Hepatocyte (in vitro differentiated cells): ENCODE measurements around the gene SP140L. TPM values are rescaled to one million over a fixed set of nuclear protein-coding genes. Genes with fewer than 3 reads are reported as not detected.

Experiments used
- DNase-seq: peaks from one replicate; pipeline ENCODE4 v3.0.0-alpha.2; 2016; ENCODE audit warnings: low spot score
- H2AFZ ChIP-seq: fragments of 200-600 bp; sonication (generic); 2 replicates; pipeline ENCODE4 v1.6.0; 2016; ENCODE audit warnings: antibody characterized with exemption, mild to moderate bottlenecking
- H3K27ac ChIP-seq: fragments of 200-600 bp; sonication (generic); 2 replicates; pipeline ENCODE4 v1.5.1; 2016; ENCODE audit warnings: mild to moderate bottlenecking
- H3K27me3 ChIP-seq: fragments of 200-600 bp; sonication (generic); 2 replicates; pipeline ENCODE4 v1.6.1; 2016
- H3K36me3 ChIP-seq: fragments of 200-600 bp; sonication (generic); replicated peaks from 2 replicates; pipeline ENCODE4 v1.5.1; 2016; ENCODE audit warnings: low read depth; ENCODE audit not compliant: insufficient read depth
- H3K4me1 ChIP-seq: fragments of 200-600 bp; sonication (generic); 2 replicates; pipeline ENCODE4 v1.5.1; 2016; ENCODE audit warnings: mild to moderate bottlenecking, moderate library complexity; ENCODE audit not compliant: insufficient read depth
- H3K4me2 ChIP-seq: fragments of 200-600 bp; sonication (generic); 2 replicates; pipeline ENCODE4 v1.6.0; 2016
- H3K4me3 ChIP-seq: fragments of 200-600 bp; sonication (generic); 2 replicates; pipeline ENCODE4 v1.5.1; 2016; ENCODE audit warnings: mild to moderate bottlenecking
- H3K79me2 ChIP-seq: fragments of 200-600 bp; sonication (generic); 2 replicates; pipeline ENCODE4 v1.6.0; 2017; ENCODE audit warnings: mild to moderate bottlenecking
- H3K9me2 ChIP-seq: fragments of 200-600 bp; sonication (generic); replicated peaks from 2 replicates; pipeline ENCODE4 v1.6.0; 2017; ENCODE audit warnings: mild to moderate bottlenecking; ENCODE audit not compliant: insufficient read depth
- H3K9me3 ChIP-seq: fragments of 200-600 bp; sonication (generic); 2 replicates; pipeline ENCODE4 v1.5.1; 2016; ENCODE audit warnings: low read depth, mild to moderate bottlenecking
- H4K20me1 ChIP-seq: fragments of 200-600 bp; sonication (generic); 2 replicates; pipeline ENCODE4 v1.6.0; 2016; ENCODE audit warnings: mild to moderate bottlenecking; ENCODE audit not compliant: insufficient read depth, poor library complexity, severe bottlenecking
- CTCF ChIP-seq: fragments of 200-600 bp; sonication (generic); IDR thresholded peaks from 2 replicates; pipeline ENCODE4 v1.5.1; 2016; ENCODE audit warnings: antibody characterized with exemption, mild to moderate bottlenecking; ENCODE audit not compliant: poor library complexity
- EZH2 ChIP-seq: fragments of 200-600 bp; sonication (generic); IDR thresholded peaks from 2 replicates; pipeline ENCODE4 v1.6.1; 2016; ENCODE audit warnings: antibody characterized with exemption, mild to moderate bottlenecking, borderline replicate concordance
- EZH2phosphoT487 ChIP-seq: fragments of 200-600 bp; sonication (generic); IDR thresholded peaks from one replicate; pipeline ENCODE4 v1.6.1; 2018; ENCODE audit warnings: antibody characterized with exemption, mild to moderate bottlenecking, low read depth, moderate library complexity; ENCODE audit not compliant: unreplicated experiment, severe bottlenecking
- WGBS: methylation state at CpG from one replicate; pipeline ENCODE4 v1.1.6; 2016; ENCODE audit warnings: low lambda C conversion rate; ENCODE audit errors: missing lambda C conversion rate; 5-methylcytosine and 5-hydroxymethylcytosine counted together
- polyA plus RNA-seq: library from polyadenylated mRNA; unstranded; fragments of >200 nt; fragmentation: Nextera tagmentation; extraction: Ambion mirVana; gene quantifications from 2 replicates; pipeline ENCODE4 v1.2.1, GENCODE V29; 2016
- total RNA-seq: library from RNA; depleted of rRNA; stranded (reverse); fragments of >200 nt; gene quantifications from 2 replicates; pipeline ENCODE4 v1.2.3, GENCODE V29; 2014

The SP140L gene
- total and polyA plus RNA-seq, 2 experiments from 2014 or later = 7.1 to 8.1 TPM

GRCh38 chr2:230441227-230441897 is 114.4 kb downstream of the SP140L start:
- WGBS = 82% methylated on average over 4 of the region's 4 CpGs

GRCh38 chr2:230443541-230443940 is 116.5 kb downstream of the SP140L start:
- DNase-seq = no peak
- H3K4me2 ChIP-seq = no peak overlapping the region
- no peak overlapping the region for H3K27ac ChIP-seq
- TF ChIP-seq EZH2 (no peak), CTCF (no peak), EZH2phosphoT487 (no peak)
- 88% methylated on average over 2 of the region's 2 CpGs for WGBS
- H2AFZ ChIP-seq = no peak overlapping the region
- no peaks in the 10 kb centered on the region for H3K4me1 ChIP-seq
- no peaks in the 10 kb centered on the region for H3K27me3 ChIP-seq
- H3K4me3 ChIP-seq = no peak overlapping the region
- H3K36me3 ChIP-seq = no peaks in the 10 kb centered on the region
- no peaks in the 10 kb centered on the region for H3K9me3 ChIP-seq
- H3K79me2 ChIP-seq = no peaks in the 10 kb centered on the region
- no peaks in the 10 kb centered on the region for H4K20me1 ChIP-seq
- no peaks in the 10 kb centered on the region for H3K9me2 ChIP-seq

More at GRCh38 chr2:230441227-230441897, 114.4 kb downstream of the SP140L start:
- Histone ChIP-seq H3K36me3 (no peaks in the 10 kb centered on the region), H2AFZ (no peak overlapping the region), H3K27ac (no peak overlapping the region), H3K4me3 (no peak overlapping the region), H3K27me3 (no peaks in the 10 kb centered on the region), H4K20me1 (no peaks in the 10 kb centered on the region), H3K79me2 (no peaks in the 10 kb centered on the region), H3K9me2 (no peaks in the 10 kb centered on the region), H3K4me1 (no peaks in the 10 kb centered on the region), H3K9me3 (peaks cover 4% of the 10 kb centered on the region), H3K4me2 (no peak overlapping the region)
- TF ChIP-seq EZH2 = no peak
- TF ChIP-seq EZH2phosphoT487 = no peak
- TF ChIP-seq CTCF = no peak
- no peak for DNase-seq

GRCh38 chr2:230444832-230445231 is 117.8 kb downstream of the SP140L start:
- no peak overlapping the region for H3K27ac ChIP-seq
- no peak overlapping the region for H2AFZ ChIP-seq
- no peaks in the 10 kb centered on the region for H3K27me3 ChIP-seq
- no peaks in the 10 kb centered on the region for H3K79me2 ChIP-seq
- H3K4me3 ChIP-seq = no peak overlapping the region
- DNase-seq = no peak
- TF ChIP-seq EZH2phosphoT487 (no peak), CTCF (no peak), EZH2 (no peak)
- no peaks in the 10 kb centered on the region for H3K9me2 ChIP-seq
- 95% methylated on average over 2 of the region's 2 CpGs for WGBS
- H3K36me3 ChIP-seq = no peaks in the 10 kb centered on the region
- no peaks in the 10 kb centered on the region for H3K4me1 ChIP-seq
- no peaks in the 10 kb centered on the region for H4K20me1 ChIP-seq
- no peak overlapping the region for H3K4me2 ChIP-seq
- H3K9me3 ChIP-seq = no peaks in the 10 kb centered on the region

GRCh38 chr2:230447036-230447435 is 120.0 kb downstream of the SP140L start:
- TF ChIP-seq EZH2 (no peak), CTCF (no peak), EZH2phosphoT487 (no peak)
- no peaks in the 10 kb centered on the region for H3K9me3 ChIP-seq
- H4K20me1 ChIP-seq = no peaks in the 10 kb centered on the region
- 75% methylated on average over 7 of the region's 7 CpGs for WGBS
- H3K9me2 ChIP-seq = no peaks in the 10 kb centered on the region
- DNase-seq = no peak
- H3K79me2 ChIP-seq = no peaks in the 10 kb centered on the region
- no peak overlapping the region for H3K27ac ChIP-seq
- no peak overlapping the region for H3K4me2 ChIP-seq
- H3K4me1 ChIP-seq = no peaks in the 10 kb centered on the region
- no peaks in the 10 kb centered on the region for H3K36me3 ChIP-seq
- H2AFZ ChIP-seq = no peak overlapping the region
- no peaks in the 10 kb centered on the region for H3K27me3 ChIP-seq
- no peak overlapping the region for H3K4me3 ChIP-seq
